Activated naive CD4-positive, alpha-beta T cell treated with anti-CD3 and anti-CD28 coated beads, Interleukin-2, amount 50 U/mL, for 72 hours (primary cell): ENCODE measurements around the gene RPH3AL. TPM values are rescaled to one million over a fixed set of nuclear protein-coding genes. Genes with fewer than 3 reads are reported as not detected.
"Not testable (repeated sequence)": the region's sequence is repeated elsewhere in the genome, so short reads cannot be mapped to it uniquely, and the experiment has no call there.

Source experiments
- ATAC-seq, 2 donors: fragments of 150-1000 bp; cut with Tn5 transposase; 2 replicates each; pipeline ENCODE4 v1.10.0; 2021; ENCODE audit warnings: mild to moderate bottlenecking in 2 of 2, moderate library complexity in 2 of 2
- DNase-seq, 2 donors: peaks; one replicate each; pipeline ENCODE4 v3.0.0; 2021 to 2022; ENCODE audit warnings: low spot score in 2 of 2
- H3K27ac Mint-ChIP-seq, 2 donors: one replicate each; pipeline ENCODE4 v1.8.0; 2022; ENCODE audit warnings: mild to moderate bottlenecking in 2 of 2, mixed read lengths in 2 of 2
- H3K36me3 Mint-ChIP-seq, 2 donors: one replicate each; pipeline ENCODE4 v1.8.0; 2022; ENCODE audit warnings: mixed read lengths in 2 of 2
- H3K9me3 Mint-ChIP-seq, 2 donors: one replicate each; pipeline ENCODE4 v1.8.0; 2022; ENCODE audit warnings: mixed read lengths in 2 of 2
- total RNA-seq, 2 donors: library from RNA; stranded (reverse); gene quantifications; one replicate each; pipeline ENCODE4 v1.2.3, GENCODE V29; 2022

Gene RPH3AL
- total RNA-seq, 2 donors from 2014 or later: 2.0 to 3.8 TPM

DNA sequence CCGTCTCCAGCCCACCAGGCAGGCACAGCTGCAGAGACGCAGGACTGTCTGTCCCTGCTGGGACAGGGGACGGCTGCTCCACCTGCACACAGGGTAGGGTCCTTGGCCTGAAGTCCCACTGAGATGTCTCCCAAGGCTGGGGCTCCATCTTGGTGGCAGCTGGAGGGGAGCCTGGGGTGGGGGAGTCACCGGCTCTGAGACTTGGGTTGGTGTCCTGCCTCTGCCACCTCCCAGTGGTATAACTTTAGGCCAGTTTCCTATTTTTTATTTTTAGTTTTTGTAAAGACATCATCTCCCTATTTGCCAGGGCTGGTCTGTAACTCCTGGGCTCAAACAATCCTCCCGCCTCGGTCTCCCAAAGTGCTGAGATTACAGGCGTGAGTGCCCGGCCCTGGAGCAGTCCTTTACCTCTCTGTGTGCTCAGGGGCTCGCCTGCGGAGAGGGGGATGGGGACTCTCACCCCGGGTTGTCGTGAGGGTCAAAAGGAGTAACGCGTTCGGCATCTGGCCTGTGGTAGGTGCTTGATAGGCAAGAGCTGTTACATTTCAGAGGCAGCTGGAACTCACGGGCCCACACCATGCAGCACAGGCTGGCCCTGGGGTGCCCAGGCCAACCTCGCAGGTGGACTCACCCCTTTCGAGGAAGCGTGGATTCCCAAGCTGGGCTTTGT is 124.5 kb downstream of the RPH3AL start:
- no peaks in the 10 kb centered on the region for H3K9me3 Mint-ChIP-seq
- ATAC-seq: no peak
- H3K27ac Mint-ChIP-seq: no peak overlapping the region
- DNase-seq: no peak
- no peaks in the 10 kb centered on the region for H3K36me3 Mint-ChIP-seq

DNA sequence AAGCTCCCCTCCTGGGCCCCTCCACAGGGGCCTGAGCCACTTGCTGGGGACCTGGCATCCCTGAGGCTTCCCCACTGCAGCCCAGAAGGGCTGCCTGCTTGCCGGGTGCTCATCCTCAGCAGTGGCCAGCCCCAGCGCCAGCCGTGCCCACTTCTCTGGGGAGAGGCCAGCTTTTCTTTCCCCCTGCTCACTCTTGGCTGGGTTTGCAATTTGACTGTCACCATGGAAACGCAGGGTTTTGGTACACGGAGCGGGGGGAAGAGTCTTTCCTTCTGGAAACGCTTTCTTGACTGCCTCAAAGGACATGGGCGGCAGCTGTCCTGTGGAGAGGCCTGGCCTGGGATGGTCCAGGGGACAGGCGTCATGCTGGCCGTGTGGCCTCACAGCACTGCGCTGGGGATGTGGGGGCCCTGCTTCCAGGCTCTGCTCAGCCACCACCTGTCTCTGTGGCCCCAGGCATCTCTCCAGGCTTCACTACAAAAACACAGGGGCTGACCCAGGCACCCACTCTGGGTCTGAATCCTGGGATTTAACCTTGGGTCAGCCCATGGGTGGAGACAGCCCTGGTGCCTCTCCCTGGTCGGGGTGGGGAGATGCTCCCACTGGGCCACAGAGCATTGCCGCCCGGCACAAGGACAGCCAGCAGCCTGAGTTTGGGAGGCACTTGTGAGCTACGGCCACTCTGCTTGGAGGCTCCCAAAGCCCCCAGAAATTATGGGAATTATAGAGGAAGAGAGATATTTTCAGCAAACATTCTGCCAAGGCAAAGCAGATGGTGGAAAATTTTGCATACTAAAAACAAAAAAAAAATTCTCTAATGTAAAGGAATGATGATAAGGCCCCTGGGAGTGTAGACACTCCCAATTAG is 125.3 kb downstream of the RPH3AL start:
- ATAC-seq (no peak), DNase-seq (no peak)
- no peak overlapping the region for H3K27ac Mint-ChIP-seq
- no peaks in the 10 kb centered on the region for H3K36me3 Mint-ChIP-seq
- no peaks in the 10 kb centered on the region for H3K9me3 Mint-ChIP-seq

DNA sequence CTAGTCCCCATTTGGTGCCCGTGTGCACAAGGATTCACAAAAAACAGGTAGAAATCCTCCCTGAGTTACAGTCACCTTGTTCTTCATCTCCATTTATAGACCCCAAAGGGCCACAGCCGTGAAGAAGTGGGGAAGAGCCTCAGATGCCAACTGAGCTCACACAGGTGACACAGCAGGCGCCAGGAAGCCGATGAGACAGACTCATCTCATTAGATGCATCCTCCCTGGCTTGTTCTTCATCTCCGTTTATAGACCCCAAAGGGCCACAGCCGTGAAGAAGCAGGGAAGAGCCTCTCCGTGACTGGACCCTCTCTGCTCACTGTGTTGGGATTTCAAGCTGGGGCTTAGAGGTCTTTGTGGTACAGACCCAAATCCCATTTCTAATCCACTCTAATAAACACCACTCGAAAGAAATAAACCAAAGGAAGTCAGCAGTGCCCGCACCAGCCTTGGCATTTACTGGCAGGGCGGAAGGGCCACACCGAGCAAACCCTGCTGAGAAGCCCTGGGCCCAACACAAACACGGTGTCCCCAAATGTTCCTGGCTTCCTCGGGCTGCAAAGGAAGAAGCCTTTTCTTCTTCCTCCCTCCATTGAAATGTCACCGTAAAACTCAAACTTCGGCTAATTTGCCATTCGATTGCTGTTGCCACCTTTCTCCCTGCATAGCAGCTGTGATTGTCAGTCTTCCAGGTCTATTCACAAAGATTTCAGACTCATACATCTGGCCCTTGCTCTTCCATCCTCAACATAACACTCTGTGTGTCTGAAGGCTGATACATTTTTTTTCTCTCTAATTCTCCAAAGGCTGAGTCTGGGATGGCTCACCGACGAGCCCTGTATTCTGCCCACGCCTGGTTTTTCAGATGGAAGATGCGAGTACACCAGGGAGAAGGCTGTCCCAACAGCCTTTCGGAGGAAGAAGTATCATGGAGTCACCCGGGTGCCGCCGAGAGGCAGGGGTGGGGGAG is 126.2 kb downstream of the RPH3AL start:
- H3K27ac Mint-ChIP-seq: no peak overlapping the region
- ATAC-seq (no peak), DNase-seq (no peak)
- no peaks in the 10 kb centered on the region for H3K36me3 Mint-ChIP-seq
- no peaks in the 10 kb centered on the region for H3K9me3 Mint-ChIP-seq

DNA sequence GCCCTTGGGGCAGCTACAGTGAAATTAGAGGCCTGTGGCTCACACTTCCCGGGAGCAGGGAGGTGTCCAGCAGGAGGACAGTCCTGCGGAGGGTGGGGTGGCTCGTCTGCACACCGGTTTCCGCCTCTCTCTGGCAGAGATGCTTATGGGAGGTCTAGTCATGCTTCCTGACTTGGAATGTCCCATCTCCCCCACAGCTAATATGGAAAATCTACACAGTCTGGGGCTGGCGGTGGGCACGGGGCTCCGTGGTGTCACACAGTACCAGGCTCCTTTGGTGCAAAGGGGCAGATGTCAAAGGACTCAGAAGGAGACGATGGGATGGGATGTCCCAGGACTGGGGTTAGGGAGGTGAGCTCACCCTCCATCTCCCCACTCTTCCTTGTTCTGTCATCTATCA is 127.1 kb downstream of the RPH3AL start:
- no peak overlapping the region for H3K27ac Mint-ChIP-seq
- H3K36me3 Mint-ChIP-seq: no peaks in the 10 kb centered on the region
- ATAC-seq (no peak), DNase-seq (no peak)
- H3K9me3 Mint-ChIP-seq: no peaks in the 10 kb centered on the region

DNA sequence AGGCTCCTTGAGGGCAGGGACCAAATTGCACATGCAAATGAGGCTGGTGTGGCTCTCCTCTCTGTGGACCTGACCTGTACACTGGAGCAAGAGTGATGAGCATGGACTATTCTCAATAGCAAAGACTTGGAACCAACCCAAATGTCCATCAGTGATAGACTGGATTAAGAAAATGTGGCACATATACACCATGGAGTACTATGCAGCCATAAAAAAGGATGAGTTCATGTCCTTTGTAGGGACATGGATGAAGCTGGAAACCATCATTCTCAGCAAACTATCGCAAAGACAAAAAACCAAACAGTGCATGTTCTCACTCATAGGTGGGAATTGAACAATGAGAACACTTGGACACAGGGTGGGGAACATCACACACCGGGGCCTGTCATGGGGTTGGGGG is 128.0 kb downstream of the RPH3AL start:
- H3K36me3 Mint-ChIP-seq, DNase-seq, H3K9me3 Mint-ChIP-seq, ATAC-seq, H3K27ac Mint-ChIP-seq: not testable (repeated sequence)

DNA sequence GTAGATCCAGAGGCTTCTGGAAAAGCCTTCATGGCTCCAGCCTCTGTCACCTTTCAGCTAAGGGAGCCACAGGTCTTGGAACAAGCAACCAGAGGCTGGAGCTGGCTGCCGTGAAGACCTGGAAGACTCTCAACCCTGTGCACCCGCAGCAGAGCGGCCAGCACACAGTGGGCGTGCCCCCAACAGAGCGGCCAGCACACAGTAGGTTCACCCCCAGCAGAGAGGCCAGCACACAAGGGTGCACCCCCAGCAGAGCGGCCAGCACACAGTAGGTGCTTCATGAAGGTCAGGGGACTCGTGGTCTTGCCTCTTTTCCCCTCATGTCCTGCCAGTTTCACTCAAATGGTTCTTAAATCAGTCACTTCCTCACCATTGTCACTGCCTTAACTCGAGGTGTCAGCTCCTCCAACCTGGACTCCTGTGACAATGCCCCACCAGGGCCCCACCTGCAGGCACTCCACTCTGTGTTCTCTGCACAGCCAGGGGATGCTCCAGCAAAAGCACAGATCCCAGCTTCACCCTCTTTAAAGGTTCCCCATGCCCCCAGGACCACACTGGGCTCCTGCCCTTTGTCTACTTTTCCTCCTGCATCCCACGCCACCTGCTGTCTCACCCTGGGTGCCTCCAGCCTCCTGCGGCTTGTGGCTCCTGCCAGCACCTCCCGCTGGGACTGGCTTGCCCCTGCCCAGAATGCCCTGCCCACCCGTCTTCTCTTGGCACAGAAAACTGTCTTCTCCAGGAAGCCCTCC is 128.7 kb downstream of the RPH3AL start:
- no peaks in the 10 kb centered on the region for H3K9me3 Mint-ChIP-seq
- no peak overlapping the region for H3K27ac Mint-ChIP-seq
- no peaks in the 10 kb centered on the region for H3K36me3 Mint-ChIP-seq
- no peak for ATAC-seq
- DNase-seq: no peak

DNA sequence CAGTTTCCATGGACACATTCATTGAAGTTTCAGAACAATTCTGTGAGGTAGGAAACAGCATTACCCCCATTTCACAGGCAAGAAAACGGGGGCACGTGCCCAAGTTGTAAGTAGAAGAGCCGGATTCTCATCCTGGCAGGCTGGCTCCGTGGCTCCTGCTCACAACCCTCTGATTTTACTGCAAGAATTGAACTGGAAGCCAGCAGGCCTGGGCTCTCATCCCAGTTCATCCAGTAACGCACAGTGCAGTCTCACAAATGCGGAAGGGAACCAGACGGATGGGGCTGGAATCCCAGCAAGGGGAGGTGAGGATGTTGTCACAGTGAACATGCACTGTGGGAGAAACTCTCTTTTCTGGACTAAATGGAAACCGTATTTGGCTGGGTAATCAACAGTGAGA is 130.4 kb downstream of the RPH3AL start:
- no peak for DNase-seq
- Mint-ChIP-seq H3K9me3 (no peaks in the 10 kb centered on the region), H3K27ac (no peak overlapping the region), H3K36me3 (no peaks in the 10 kb centered on the region)
- ATAC-seq: no peak

DNA sequence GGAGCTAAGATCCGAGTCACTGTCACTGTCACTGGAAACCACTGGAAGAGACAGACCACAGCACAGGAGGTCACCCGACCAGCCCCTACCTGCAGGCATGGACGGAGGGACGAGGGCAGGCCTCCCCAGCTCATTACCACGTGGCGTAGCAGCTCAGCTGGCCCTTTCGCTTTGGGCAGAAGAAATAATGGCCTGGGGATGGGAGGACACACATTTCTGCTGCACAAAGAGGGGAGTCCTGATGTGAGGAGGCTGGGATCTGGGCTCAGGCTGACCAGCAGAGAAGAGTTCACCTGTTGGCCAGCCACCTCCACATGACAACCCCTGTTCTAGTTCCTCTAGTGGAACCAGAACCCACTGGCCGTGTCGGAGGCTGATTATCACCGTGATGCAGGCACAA is 132.9 kb downstream of the RPH3AL start:
- ATAC-seq (no peak), DNase-seq (no peak)
- H3K27ac Mint-ChIP-seq: peak overlapping the region in 1 of 2 donors; percentile 29
- H3K9me3 Mint-ChIP-seq: no peaks in the 10 kb centered on the region
- no peaks in the 10 kb centered on the region for H3K36me3 Mint-ChIP-seq

DNA sequence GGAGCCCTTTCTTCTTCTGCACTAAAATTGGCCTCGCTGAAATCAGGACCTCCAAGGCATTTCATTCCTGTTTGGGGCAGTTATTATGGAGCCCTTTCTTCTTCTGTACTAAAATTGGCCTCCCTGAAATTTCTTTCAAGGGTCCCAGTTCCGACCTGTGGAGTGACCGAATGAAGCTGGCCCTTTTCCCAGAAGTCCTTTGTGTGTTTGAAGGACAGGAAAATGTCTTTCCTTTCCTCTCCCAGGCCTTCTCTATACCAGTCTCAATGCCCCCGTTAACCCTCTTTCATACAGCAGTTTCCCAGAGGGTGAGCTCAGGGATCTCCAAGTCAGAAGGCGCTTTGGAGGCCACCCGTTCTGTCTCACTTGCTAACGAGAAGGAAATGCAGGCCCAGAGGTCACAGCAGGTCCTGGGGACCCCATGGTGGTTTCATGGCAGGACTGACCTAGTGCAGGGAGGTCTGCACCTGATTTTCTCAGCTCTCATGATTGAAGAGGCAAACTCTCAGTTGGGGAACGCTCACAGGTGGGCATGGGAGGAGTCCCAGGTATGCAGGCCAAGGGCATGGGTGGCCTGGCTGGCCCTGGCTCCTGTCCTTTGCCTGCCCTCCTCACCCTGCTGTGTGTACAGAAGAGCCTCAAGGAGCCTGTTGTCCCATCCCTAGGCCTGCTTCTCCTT is 134.0 kb downstream of the RPH3AL start:
- Mint-ChIP-seq H3K27ac (no peak overlapping the region), H3K36me3 (no peaks in the 10 kb centered on the region), H3K9me3 (no peaks in the 10 kb centered on the region)
- ATAC-seq: no peak
- no peak for DNase-seq

DNA sequence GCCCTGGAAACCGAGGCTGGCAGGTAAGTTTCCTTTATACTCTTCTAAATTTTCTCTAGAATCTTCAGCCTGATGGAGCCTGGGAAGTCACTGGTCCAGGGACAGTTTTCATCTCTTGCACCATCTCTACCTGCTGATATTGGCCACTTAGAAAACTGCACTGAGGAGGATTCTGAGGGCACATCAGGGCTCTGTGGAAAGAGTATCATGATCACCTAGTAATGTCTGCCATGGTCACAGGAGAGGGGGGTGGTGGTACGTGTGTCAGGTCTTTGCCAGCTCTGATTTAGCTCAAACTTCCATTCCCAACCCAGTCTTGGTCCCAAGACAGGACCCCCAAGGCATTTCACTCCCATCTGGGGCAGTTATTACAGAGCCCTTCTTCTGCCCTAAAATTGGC is 136.0 kb downstream of the RPH3AL start:
- no peaks in the 10 kb centered on the region for H3K36me3 Mint-ChIP-seq
- no peak for ATAC-seq

DNA sequence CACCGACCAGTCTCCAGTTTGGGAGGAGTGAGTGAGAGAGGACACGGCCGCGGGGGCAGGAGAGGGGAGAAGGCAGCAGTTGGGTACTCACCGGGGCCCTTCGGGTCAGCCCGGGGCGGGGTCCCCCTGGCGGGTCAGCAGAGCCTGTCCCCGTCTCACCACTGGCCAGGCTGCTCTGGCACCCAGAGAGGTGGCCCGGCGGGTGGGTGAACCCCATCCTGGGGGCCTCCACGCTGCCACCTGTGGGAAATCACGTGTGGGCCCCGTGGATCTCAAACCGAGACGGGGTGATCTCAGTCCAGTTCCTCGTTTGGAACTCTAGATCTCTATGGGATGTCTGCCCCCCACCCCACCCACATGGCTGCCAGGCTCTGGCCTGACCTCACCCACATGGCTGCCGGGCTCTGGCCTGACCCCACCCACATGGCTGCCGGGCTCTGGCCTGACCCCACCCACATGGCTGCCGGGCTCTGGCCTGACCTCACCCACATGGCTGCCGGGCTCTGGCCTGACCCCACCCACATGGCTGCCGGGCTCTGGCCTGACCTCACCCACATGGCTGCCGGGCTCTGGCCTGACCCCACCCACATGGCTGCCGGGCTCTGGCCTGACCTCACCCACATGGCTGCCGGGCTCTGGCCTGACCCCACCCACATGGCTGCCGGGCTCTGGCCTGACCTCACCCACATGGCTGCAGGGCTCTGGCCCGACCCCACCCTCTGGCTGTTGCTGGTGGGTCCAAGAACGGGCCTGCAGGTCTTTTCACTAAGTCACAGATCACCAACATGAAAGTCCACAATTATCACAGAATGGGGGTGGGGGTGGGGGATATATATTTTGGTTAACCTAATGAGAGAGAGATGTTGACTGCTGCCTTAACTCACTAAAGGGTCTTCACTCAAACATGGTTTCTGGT is 136.8 kb downstream of the RPH3AL start:
- H3K9me3 Mint-ChIP-seq, H3K27ac Mint-ChIP-seq, ATAC-seq, H3K36me3 Mint-ChIP-seq, DNase-seq: not testable (repeated sequence)

More for the DNA sequence above, 136.0 kb downstream of the RPH3AL start:
- Mint-ChIP-seq H3K27ac (no peak overlapping the region), H3K9me3 (no peaks in the 10 kb centered on the region)
- DNase-seq: no peak

DNA sequence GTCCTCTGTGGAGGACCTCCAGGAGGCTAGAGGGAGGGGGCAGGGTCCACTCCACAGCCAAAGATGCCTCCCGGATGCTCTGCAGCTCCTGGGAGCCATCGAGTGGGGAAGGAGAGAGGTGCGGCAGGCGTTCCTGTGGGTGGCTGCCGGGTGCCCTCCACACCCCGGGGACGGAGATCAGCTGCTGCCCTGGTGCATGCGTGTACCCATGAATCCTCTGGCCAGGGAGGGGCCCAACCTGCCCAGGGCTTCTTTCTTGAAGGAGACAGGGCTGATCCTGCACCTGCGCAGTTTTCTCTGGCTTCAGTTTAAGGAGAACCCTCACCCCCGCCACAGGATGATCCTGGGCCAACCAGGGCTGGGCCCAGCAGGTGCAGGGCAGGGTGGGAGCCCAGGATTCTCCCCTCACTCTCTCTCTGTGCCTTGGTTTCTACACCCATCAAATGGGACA is 137.7 kb downstream of the RPH3AL start:
- Mint-ChIP-seq H3K27ac (no peak overlapping the region), H3K36me3 (no peaks in the 10 kb centered on the region), H3K9me3 (no peaks in the 10 kb centered on the region)
- DNase-seq: no peak
- ATAC-seq: no peak

DNA sequence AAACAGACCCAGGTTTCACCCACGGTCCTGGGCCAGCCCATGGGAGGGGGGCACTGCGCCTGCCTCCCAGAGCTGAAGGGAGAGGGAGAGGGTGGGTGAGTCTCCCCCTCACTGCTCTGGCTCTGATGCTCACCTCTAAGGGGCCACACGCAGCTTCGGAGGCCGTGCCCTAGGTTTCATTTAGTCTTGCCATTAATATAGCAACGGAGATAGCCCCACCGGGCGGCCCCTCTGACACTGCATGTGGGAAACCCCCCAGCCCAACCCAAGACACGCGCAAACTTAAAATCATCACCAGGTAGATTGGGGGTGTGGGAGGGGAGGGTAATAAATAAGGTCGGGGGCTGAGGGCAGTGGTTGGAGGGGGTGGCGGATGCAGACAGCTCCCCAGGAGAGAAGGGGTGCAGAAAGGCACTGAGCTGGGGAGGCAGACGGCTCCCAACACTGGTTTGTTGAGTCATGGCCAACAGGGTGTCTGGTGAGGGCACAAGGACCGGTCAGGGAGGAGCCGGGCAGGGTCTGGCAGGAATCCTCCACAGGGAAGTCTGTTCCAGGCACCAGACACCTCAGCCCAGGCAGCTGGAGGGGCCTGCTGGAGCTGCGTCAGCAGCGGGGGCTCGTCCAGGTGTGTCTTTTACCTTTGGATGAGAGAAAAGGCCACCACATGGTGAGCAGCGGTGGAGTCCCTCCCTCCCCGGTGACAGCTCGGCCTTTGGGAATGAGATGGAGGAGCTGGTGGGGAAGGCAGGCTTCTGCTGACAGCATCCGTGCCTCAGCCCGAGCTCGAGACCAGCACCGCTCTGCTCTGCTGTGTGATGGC is 139.1 kb downstream of the RPH3AL start:
- Mint-ChIP-seq H3K36me3 (no peaks in the 10 kb centered on the region), H3K27ac (no peak overlapping the region), H3K9me3 (no peaks in the 10 kb centered on the region)
- no peak for ATAC-seq
- DNase-seq: no peak

DNA sequence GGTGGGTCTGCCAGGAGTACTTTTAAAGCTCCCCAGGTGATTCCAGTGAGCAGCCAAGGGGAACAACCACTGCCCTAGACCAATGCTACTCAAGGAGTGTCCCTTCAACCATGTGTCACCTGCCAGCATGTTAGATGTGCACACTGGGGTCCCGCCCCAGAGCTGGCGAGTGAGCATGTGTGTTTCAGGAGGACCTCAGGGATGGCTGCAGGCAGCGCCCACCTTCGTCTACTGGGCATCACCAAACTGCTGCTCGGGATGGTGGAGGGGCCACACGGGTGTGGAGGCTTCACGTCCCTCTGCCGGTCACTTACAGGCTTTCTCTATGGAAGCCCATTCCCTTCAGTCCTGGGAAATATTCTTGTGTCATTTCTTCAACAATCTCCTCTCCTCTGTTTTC is 142.2 kb downstream of the RPH3AL start:
- no peak for DNase-seq
- no peak overlapping the region for H3K27ac Mint-ChIP-seq
- ATAC-seq: no peak
- peaks cover 0 to 6% of the 10 kb centered on the region in 2 donors for H3K9me3 Mint-ChIP-seq
- peaks cover 0 to 6% of the 10 kb centered on the region in 2 donors for H3K36me3 Mint-ChIP-seq
